A172 (cell line): ENCODE data around the gene GSDMA. TPM values are rescaled to one million over a fixed set of nuclear protein-coding genes. Genes with fewer than 3 reads are reported as not detected.
A peak's percentile ranks its signal among the peaks of the same experiment; 100 is the strongest.

ENCODE experiments used
- DNase-seq: peaks from one replicate; pipeline ENCODE4 v3.0.0-alpha.2; 2015; ENCODE audit warnings: low spot score
- total RNA-seq: library from RNA; depleted of rRNA; stranded (reverse); fragments of >200 nt; shearing (Covaris generic); gene quantifications from 2 replicates; pipeline ENCODE4 v1.2.3, GENCODE V29; 2014; rRNA removed

Gene GSDMA, protein sequence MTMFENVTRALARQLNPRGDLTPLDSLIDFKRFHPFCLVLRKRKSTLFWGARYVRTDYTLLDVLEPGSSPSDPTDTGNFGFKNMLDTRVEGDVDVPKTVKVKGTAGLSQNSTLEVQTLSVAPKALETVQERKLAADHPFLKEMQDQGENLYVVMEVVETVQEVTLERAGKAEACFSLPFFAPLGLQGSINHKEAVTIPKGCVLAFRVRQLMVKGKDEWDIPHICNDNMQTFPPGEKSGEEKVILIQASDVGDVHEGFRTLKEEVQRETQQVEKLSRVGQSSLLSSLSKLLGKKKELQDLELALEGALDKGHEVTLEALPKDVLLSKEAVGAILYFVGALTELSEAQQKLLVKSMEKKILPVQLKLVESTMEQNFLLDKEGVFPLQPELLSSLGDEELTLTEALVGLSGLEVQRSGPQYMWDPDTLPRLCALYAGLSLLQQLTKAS
- total RNA-seq = not detected in 2 replicates

DNA sequence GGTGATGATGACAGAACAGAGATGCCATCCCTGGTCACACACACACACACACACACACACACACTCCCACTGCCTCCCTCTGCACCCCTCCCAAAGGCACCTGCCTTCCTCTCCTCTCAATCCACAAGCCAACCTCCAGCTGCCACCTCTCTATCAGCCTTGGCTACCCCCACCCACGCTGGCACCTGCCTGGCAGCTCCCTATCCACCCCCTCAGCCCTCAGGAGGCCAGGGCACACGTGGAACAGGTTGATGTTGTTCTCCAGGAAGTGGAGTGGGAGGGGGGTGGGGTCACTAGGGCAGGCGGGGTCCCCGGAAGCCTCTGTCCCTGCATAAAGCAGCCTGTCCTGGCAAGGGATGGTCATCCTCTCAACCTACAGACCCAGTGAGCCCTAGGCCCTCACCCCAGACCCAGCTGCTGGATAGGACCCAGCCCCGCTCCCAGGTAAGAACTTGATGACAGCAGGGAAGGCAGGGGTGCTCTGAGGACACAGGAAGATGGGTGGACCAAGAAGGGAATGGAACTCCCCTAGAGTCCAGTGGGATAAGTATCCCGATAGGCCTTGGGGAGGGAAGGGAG is at the start of gene GSDMA:
Gene GSDMA, plus strand, starts transcription at position 363 of the 579 bp plus-strand sequence. CDS start 2,684 bp downstream, outside the sequence.
- DNase-seq = no peak

DNA sequence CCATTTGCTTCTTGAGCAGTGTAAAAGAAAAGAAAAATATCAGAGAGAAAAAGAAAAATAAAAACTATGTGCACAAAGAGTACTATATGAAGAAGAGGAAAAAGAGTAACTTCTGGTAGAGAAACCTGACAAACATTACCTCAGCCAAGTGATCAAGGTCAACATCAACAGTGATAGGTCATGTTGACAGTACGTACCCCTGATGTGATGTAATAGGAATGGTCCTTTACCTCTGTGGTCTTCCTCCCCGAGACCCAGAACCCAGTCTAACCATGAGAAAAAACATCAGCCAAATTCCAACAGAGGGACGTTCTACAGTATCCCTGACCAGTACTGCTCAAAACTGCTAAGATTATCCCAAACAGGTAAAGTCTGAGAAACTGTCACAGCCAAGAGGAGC is 48.8 kb upstream of the GSDMA start:
- no peak for DNase-seq

DNA sequence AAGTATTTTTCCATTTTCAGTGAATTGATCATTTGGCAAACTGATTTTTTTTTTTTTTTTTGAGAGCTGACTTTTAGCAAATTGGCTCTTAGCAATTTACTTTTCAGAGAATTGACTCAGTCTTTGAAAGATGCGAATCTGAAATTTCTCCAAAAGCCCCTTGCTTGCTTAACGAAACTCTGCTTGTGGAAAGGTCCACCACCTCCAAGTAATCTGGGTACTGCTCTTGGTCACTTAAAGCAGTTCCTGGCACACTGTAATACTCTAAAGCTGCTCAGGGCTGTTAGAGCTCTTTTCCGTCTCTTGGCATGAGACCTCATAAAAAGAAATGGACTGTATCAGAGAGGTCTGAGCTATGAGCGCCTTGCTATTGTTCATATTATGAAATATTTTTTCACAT is 47.2 kb upstream of the GSDMA start:
- DNase-seq = no peak

DNA sequence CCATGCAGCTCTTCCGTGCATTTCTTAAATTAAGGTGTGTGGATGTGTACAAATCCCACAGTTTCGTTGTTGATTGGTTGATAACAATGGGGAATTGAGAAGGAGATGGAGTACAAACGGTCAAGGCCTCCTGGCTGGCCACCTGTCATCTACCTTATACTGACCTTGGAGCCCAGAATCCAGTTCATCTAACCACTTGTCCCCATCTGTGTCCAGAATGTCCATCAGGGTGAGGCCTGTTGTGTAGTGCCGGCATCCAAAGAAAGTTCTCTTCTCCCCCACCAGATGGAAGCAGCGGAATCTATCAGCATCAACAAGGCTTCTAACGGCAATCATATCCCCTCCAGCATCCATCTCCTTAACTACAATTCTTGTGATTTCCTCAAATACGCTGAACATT is 45.9 kb upstream of the GSDMA start:
- DNase-seq = no peak

DNA sequence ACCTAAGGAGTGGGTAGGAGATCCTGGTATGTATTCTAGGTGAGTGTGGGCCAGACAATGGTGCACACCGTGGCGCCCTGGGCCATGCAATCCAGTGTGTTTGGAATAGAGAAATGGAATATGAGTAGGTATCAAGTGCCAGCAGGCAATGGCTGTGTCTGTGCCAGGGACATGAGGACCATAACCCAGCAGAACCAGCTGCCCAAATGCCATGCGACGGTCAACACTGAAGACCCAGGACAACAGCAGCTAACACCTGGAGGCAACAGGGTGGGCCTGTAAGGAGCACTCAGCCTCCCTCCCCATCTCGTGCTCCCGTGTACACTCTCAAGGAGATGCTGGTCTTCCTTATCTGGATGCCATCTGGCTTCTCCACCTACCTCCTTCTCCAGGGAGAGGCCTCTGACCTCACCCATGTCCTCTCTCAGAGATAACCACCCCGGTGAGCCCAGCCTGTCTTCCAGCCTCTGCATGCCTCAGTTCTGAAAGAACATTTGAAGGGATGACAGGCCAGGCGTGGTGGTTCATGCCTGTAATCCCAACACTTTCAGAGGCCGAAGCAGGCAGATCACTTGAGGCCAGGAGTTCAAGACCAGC is 43.6 kb upstream of the GSDMA start:
- DNase-seq = no peak

DNA sequence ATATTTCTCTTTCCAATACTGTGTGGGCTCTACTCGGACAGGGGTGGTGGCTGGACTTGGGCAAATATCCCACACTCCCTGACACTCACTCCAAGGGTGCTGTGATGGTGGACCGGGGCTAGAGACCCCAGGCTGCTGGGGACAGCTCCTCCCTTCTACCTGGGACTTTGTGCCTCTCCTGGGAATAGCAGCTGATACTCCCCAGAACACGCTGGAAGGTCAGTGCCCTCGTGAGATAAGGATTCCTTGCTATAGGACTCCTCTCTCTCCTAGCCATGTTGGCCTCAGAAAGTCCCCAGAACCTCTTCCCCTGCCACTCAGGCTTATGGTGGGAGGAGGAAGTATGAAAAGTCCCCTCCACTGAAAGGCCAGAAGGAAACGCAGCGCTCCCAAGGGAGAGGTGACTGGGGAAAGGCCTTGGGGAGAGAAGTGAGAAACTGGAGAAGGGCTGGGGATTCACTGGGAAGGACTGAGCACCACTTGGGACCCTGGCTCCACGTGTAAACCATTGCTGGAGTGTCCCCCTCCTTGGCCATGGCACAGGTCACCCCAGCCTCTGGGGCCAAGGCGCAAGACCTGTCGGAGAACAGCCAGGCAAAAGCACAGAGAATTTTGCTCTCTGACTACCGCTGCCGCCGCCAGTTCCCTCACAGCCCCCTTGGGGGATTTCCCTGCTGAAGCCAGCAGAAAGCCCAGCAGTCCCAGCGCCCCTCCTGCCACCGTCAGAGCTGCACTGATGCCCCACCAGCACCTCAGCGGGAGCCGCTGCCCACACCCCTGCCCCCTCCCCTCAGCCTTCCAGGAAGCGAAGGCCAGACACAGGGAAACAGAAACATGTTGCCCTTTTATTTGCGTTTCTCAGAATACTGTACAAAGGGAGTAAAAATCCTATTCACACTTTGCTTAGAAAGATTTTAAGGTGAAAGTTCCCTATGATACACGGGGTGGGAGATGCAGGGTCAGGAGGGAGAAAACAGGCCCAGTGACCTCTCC is 42.3 kb upstream of the GSDMA start:
- DNase-seq = no peak

DNA sequence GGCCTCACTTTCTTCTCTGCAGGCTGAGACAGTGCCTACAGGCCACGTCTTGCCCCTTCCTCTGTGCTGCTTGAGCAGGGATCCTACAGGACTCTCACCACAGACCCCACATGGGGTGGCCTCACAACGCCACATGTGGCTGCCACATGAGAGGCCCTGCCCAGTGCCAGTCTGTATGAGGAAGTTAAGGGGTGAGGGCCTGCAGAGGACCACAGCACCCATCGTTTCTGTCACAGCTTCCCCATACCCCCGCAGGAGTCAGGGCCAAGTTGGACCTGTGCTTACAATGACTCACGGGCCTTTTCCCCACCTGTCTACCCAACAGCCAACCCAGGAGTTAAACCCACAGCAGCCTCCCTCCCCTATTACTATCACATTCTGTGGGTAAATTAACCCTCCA is 41.5 kb upstream of the GSDMA start:
- no peak for DNase-seq

DNA sequence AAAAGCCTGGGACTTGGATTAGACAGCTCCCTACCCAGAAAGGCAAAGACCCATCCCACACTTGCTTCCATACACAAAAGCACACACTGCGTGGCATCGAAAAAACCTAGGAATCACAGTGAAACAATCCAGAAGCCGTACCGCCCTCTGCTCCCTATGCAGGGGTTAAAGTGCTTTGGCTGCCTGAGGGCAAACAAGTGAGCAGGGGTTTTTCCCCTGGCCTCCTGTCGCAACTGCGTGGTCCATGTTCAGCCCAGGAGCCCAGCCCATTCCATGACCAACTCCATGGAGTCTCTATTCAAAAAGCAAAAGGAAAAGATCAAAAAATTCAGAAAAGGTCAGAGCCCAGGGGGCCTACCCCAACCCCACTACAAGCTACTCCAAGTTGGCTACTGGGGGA is 40.8 kb upstream of the GSDMA start:
- no peak for DNase-seq

DNA sequence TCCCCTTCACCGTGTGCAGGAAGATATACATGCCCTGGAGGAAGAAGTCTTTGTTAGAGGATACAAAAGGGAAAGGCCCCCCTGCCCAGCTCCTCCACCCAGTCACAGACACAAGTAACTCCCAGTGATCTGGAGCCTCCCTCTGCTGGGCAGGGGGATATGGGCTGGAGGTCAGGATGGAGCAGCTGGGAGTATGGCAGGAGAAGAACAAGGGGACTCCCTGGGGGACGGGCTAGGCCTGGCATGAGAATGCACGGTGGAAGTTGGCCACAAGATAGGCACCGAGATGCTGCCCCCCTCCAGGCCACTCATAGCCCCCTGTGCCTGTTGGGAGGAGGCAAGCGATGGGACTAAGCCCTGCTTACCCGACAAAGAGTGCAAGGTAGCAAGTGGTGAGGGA is 39.6 kb upstream of the GSDMA start:
- no peak for DNase-seq

DNA sequence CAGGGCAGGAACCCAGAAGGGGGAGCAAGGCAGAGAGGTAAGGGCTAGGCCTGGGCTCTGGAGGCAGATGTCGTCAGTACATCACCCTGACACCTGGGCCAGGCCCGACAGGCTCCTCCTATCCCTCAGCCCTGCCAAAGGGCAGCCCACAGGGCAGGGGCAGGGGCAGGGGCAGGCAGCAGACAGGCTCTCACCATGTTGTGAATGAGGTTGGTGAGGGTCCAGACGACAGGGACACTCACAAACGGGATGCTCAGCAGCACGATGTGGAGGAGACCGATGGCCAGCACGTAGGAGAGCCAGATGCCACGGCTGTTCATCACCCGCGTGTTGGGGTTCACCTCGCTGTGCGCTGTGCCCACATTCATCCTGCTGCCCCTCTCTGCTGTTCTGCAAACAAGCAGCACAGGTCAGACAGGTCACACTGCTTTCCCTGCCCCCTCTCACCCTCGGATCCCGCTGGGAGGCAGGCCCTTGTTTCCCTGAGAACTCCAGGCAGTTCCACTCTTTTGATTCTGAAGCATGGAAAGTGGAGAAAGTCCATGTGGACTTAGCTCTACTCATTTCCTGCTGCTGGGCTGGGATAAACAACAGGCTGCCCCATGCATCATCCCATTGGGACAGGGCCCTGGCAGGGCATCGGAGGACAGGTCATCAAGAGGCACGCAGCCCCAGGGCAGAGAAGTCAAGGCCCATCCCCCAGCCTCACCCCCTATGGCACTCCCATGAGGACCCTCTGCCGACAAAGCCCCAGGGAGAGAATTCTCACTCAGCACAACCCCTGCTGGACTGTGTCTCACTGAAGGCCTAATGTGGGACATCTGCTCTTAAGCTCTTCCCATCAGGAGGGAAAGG is 38.7 kb upstream of the GSDMA start:
- DNase-seq = no peak

DNA sequence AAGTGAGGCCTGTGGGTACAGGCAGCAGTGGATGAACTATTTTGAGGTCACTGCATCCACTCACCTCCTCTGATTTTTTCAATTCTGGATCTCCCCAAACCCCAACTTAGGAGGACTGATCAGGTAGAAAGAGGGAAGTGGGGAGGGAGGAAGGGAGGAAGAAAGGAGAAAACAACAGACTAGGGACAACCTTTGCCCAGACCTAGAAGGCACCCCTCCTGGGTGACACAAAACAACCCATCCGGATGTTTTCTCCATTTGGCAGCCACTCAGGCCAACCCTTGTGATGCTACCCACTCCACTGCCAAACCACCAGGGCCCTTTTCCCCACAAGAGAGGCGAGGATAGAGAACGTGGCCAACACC is 38.1 kb upstream of the GSDMA start:
- no peak for DNase-seq

DNA sequence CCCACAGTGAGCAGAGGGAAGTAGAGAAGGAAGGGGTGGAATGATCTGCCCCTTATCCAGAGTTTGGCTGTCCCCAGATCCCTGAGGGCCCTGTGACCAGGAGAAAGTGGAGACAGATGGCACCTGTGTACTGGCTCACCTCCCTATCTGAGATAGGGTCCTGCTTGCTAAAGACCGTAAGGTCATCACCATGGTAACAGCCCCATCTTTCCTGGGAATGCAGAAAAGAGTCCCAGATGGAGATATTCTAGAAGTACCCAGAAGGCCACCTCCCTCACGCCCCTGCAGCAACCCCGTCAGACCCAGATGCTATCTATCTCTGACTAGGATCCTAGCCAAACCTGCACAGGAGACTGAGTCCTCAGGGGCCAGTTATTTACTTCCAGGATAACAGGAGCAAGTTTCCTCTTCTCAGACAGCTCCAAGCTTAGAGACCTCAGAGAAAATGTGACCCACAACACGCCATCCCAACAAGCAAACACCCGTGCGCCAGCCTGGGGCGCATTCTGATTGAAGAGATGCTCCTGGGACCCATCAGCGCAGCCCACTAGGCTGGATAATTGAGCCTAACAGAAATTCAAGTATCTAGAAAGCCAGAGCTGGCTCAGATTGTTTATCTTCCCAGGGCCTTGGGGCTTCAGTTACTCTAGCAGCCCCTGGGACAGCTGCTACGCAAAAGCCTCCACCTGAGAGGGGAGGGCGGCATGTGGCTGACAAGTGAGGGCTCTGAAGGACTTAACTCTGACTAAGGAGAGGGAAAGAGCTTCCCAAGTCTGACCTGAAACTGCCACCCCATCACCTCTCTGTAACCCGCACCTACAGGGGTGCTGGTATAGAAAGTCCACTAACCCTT is 37.3 kb upstream of the GSDMA start:
- no peak for DNase-seq

DNA sequence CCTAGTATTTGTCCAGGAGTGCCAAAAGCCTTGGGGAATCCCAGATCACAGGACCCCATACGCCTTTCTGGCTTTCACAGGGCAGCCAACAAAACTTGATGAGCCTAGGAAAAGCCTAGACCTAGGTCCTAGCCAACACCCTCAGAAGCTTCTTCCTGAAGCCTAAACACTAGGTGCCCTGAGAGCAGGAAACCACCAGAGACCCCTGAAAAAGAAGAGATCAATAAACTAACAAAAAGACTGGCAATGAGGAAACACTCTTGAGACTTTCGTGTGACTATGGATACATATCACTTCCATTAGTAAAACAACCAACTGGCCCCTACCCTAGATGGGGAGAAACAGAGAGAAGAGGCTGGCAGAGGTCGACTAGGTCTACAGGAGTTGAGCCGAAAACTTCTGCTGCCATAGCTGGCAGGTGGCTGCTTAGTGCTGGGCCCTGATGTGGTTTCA is 36.6 kb upstream of the GSDMA start:
- DNase-seq = no peak

DNA sequence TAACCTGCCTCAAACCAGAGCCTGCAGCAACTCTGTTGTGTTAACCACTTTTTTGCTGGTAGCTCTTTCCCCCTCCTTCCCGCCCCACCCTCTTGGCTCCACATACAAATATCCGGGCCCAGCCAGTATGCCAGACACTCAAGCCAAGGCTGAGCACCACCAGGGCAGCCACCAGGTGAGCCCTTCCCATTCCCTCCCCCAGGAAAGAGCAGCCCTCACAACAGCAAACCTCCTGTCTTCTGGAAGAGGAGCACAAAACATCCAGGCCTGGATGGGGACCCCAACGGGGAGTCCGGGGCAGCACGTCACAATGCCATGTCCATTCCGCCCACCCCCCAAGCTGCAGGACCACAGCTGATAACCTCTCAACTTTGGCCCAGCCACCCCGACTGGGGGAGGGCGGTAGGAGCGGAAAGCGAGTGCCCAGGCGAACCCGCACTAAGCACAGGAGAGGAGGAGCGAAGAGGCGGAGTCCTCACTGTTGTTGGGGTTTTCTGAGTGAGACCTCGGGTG is 36.2 kb upstream of the GSDMA start:
- peak; percentile 20 for DNase-seq

DNA sequence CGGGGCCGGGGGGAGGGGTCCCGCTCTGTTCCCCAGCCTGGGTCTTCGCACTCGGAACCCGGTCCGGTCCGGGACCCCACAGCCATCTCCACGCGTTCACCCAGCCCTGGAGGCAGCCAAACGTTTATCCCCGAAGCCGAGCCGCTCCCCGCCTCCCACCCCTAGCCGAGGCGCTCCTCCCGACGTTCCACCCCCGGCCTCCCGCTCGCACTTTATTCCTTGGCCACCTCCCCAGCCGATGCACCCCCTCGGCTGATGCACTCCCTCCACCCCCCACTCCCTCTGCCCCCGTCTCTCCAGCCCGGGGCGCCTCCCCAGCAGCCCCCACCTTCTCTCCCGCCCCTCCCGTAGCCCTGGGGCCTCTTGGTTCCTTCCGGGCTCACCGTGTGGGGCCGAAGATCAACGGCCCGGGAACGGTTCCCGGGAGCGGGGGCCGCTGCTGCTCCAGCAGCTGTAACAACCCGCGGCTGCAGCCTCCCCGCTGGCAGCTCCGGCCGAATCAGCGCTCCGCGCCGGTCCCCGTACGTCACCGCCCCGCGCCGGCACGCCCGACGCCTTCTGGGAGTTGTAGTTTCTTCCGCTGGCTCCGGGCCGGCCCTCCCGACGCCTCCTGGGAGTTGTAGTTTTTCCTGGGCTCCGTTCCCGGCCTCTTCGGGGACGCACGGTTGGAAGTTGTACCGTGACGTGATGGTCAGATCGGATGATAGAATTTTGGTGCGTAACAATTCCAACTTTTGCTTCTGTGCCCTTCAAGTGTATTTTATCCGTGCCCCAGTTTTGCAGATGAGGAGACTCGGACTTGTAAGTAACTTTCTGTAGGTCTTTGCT is 35.5 kb upstream of the GSDMA start, which contains the start of the genes LRRC3C and ORMDL3:
Gene LRRC3C, plus strand, starts transcription at position 632 of the 828 bp plus-strand sequence. CDS start 13,792 bp downstream, outside the sequence.
Gene ORMDL3, minus strand, starts transcription at position 501 of the 828 bp plus-strand sequence. CDS start 3,398 bp downstream, outside the sequence.
- peak; percentile 88 for DNase-seq

DNA sequence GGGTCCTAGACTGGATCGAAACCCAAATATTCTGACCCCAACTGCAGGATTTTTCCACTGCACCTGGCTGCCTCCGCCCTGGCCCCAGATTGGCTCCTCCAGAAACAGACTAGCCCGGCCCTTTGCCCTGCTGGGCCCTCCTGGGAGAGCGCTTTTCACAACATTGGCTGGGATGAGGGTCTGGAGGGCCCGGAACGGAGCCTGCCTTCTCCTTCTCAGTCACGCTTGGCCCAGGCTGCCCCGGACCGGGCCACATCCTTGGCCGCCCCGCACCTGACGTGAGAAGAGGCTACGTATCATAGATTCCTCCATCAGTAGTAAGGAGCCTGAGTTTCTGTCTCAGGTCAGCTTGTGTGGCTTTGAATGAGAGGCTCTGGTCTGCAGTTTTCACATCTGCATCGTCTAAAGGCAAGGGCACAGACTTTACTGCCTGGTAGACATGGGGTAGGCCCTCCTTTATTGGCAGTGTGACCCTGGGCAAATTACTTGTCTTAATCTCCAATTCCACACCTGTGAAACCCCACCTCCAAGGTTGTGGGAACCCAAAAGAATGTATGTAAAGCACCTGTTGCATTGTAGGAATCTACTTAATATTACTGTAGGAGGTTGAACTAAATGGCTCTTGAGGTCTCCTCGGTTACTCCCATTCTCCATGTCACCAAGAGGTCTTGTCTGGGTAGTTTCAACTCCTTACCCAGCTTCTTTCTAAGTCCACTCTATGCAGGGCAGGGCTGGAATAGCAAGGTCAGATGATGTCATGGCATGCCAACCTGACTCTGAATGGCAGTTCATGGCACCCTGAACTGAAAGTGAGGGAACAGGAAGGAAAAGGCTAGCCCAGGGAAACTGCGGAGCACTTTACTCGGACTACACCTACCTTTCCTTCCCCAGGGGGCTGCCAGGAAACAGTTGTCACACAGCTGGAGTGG is 34.6 kb upstream of the GSDMA start:
- peak; percentile 10 for DNase-seq
